SJSA1 (cell line): ENCODE results near the gene TNS1. TPM values are rescaled to one million over a fixed set of nuclear protein-coding genes. Genes with fewer than 3 reads are reported as not detected.
A peak's percentile ranks its signal among the peaks of the same experiment; 100 is the strongest.

Source experiments
- DNase-seq, 2 experiments: peaks; one replicate each; pipeline ENCODE4 v3.0.0-alpha.2; 2015 to 2020; ENCODE audit warnings: low spot score in 2 of 2, low read depth in 1 of 2
- H3K27ac ChIP-seq: fragments of 250-450 bp; sonication (Bioruptor Pico); 2 replicates; pipeline ENCODE4 v1.5.1; 2020; ENCODE audit warnings: mild to moderate bottlenecking, moderate library complexity
- H3K27me3 ChIP-seq: fragments of 250-450 bp; sonication (Bioruptor Pico); replicated peaks from 2 replicates; pipeline ENCODE4 v1.5.1; 2020; ENCODE audit warnings: mild to moderate bottlenecking, moderate library complexity
- H3K36me3 ChIP-seq: fragments of 250-450 bp; sonication (Bioruptor Pico); 2 replicates; pipeline ENCODE4 v1.5.1; 2020; ENCODE audit warnings: mild to moderate bottlenecking
- H3K4me1 ChIP-seq: fragments of 250-450 bp; sonication (Bioruptor Pico); replicated peaks from 2 replicates; pipeline ENCODE4 v1.6.1; 2021; ENCODE audit warnings: mild to moderate bottlenecking
- H3K4me3 ChIP-seq: fragments of 250-450 bp; sonication (Bioruptor Pico); 2 replicates; pipeline ENCODE4 v1.5.1; 2020; ENCODE audit warnings: mild to moderate bottlenecking
- H3K9me3 ChIP-seq: fragments of 250-450 bp; sonication (Bioruptor Pico); replicated peaks from 2 replicates; pipeline ENCODE4 v1.5.1; 2020; ENCODE audit warnings: mild to moderate bottlenecking
- total RNA-seq: library from RNA; depleted of rRNA; stranded (reverse); fragments of >200 nt; shearing (Covaris generic); gene quantifications from 2 replicates; pipeline ENCODE4 v1.2.3, GENCODE V29; 2014

Gene TNS1
- total RNA-seq, 1 experiment from 2014 or later, result 9.8 TPM

DNA sequence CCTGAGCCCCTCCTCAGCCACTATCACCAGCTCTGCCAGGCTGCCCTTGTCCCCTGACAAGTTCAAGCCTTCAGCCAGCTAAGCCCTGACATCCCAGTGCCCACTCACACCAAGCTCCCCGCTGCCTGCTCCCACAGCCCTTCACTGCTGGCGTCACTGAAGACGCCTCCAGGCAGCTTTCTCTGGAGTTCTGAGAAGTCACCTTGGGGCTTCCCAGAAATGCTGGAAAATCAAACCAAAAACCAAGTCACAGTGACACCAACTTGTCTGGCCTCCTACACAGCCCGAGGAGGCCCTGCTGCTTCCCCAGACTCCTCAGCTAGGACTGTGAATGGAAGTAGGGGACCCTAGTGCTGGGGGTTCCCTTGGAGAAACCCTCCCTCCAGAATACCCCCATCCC is 2.2 kb upstream of the TNS1 start:
- Histone ChIP-seq H3K4me1 (peaks cover 61% of the 10 kb centered on the region), H3K9me3 (no peaks in the 10 kb centered on the region), H3K27ac (no peak overlapping the region), H3K4me3 (no peak overlapping the region), H3K36me3 (no peaks in the 10 kb centered on the region), H3K27me3 (peaks cover 2% of the 10 kb centered on the region; the same call in 1 of the 2 replicates)
- no peak for DNase-seq

DNA sequence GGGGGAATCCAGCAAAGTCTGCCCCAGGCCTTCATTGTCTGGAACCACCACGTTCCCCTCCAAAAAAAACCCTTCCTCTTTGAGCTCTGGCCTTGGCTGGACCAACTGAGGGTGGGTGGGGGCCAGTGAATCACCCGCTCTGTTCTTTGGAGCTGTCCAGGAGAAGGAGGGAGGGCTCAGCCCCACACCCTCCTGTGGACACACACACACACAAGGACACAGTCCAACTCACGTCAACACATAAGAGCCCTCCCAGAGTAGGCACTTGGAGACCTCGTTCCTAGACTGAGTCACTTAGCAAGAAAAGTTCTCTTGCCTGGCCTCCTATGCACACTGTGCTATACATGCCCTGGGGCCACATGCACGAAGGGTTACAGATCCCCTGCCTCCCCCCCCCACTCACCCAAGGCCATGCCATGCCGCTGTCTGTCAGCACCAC is 1.2 kb upstream of the TNS1 start:
- Histone ChIP-seq H3K9me3 (no peaks in the 10 kb centered on the region), H3K27me3 (no peaks in the 10 kb centered on the region), H3K4me1 (peaks cover 56% of the 10 kb centered on the region), H3K36me3 (no peaks in the 10 kb centered on the region), H3K27ac (peak overlapping the region; percentile 55), H3K4me3 (no peak overlapping the region)
- peak; percentile 78 to 86 for DNase-seq

DNA sequence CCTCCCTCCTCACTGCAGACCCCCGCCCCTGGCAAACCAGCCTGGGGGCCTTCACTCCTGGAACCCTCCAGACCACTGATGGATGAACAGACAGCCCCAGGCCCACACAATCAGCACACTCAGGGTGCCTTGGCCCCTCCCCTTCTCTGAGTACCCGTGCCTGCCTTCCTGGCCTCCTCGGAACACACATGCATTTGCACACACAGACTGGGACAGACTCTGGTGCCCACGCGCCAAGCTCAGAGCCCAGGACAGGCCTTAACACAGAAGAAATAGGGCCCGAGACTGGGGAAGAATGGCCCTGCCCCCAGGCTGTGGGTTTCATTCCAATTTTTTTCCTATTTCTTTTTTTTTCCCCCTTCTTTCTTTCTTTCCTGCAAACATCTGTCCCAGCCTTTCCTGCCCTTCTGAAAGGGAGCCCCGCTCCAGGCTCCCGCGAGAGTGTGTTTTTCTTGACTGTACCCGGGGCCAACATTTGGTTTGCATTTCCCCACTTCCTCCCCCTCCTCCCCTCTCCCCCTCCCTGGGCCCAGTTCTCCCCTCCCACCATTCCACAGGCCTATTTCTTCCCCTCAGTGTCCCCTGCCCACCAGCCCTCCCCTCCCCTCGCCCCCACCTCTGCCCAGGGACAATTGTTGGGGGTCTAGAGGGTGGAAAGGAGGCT is 618 bp upstream of the TNS1 start:
- no peak overlapping the region for H3K4me3 ChIP-seq
- H3K4me1 ChIP-seq, result peaks cover 55% of the 10 kb centered on the region
- DNase-seq, result no peak
- H3K27ac ChIP-seq, result peak overlapping the region; percentile 55
- no peaks in the 10 kb centered on the region for H3K36me3 ChIP-seq
- no peaks in the 10 kb centered on the region for H3K9me3 ChIP-seq
- no peaks in the 10 kb centered on the region for H3K27me3 ChIP-seq

DNA sequence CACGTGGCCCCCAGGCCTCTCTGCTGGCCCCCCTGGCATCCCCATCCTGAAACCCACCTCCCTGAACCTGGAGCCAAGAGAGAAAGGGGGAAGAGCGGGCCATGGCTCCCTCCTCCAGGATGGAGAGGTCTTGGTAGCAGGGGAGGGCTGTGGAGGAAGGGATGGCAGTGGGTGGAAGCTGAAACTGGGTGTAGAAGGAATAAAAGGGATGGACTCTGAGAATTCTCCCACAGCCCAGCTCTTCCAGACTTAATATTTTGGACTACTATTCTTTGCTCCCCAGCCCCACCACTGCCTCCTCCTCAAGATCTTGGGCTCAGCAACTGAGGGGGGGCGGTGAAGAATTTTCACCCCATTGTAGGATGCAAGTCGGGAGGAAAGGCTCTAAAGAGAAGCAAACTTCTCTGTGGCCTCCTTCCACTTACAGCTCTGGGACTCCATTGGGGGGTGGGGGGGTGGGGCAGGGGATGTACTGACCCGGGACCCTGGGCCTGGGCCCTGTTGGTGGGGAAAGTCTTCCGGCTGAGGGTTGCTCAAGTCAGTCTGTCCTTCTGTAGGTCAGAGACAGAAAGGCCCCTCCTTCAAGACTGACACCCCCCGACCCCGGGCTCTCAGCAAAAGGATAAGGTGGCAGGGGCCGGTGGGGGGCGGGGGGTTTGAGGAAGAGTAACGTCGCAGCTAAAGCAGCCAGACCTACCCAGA is 501 bp downstream of the TNS1 start:
- no peaks in the 10 kb centered on the region for H3K9me3 ChIP-seq
- H3K4me3 ChIP-seq, result no peak overlapping the region
- no peak overlapping the region for H3K27ac ChIP-seq
- no peaks in the 10 kb centered on the region for H3K36me3 ChIP-seq
- peaks cover 55% of the 10 kb centered on the region for H3K4me1 ChIP-seq
- no peaks in the 10 kb centered on the region for H3K27me3 ChIP-seq
- no peak for DNase-seq

DNA sequence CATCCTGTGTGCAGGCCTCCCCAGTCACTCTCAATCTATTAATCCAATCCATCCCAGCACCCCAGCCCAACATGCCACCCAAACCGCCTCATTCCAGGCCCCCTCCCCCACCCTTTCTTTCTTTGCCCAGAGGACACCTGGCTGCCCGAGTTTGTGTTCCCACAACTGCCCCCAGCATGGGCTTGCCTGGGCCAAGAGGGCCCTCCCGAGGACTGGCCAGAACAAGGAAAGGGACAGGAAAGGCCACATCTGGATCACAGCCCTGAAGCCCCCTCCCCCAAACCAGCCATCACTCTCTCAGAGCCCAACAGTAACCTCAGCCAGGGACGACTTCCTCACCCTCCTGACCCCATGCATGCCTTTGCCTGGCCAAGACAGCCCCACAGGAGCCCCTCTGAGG is 1.2 kb downstream of the TNS1 start:
- Histone ChIP-seq H3K4me3 (no peak overlapping the region), H3K9me3 (no peaks in the 10 kb centered on the region), H3K27me3 (no peaks in the 10 kb centered on the region), H3K4me1 (peaks cover 57% of the 10 kb centered on the region), H3K27ac (no peak overlapping the region), H3K36me3 (no peaks in the 10 kb centered on the region)
- DNase-seq, result no peak

DNA sequence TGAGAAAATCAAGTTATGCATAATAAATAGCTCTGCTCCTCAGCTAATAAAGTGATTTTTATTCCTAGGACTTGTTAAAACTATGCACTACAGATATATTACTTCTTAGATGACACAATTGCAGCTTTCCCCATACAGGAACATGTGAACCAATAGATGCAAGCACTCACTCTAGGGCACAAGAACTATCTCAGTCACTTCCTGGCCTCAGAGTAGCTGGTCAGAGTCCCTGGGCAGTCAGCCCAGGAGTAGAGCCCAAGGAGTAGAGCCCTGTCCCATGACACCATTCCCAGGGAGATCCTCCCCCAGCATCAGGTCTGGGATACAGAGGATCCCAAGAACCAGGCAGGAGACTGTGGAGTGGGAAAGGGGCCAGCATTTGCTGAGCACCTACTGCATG is 2.7 kb downstream of the TNS1 start:
- no peak overlapping the region for H3K4me3 ChIP-seq
- H3K9me3 ChIP-seq, result no peaks in the 10 kb centered on the region
- H3K4me1 ChIP-seq, result peaks cover 57% of the 10 kb centered on the region
- no peaks in the 10 kb centered on the region for H3K36me3 ChIP-seq
- no peaks in the 10 kb centered on the region for H3K27me3 ChIP-seq
- no peak for DNase-seq
- H3K27ac ChIP-seq, result no peak overlapping the region

DNA sequence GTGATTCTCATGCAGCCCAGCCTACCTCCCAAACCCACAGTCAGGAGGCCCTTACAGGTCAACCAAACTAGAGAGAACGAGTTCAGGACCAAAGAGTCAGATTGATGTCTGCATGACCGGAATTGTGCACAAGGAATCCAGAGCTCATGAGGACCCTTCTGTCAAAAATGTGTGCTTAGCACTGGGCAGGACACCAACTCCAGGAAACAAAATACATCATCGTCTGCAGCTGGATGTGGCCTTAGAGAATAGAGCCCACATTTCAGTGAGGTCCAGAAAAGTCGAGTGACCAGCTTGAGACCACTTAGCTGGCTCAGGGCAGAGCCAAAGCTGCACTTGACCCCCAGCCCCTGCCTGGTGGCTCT is 3.2 kb downstream of the TNS1 start:
- Histone ChIP-seq H3K9me3 (no peaks in the 10 kb centered on the region), H3K4me1 (peaks cover 57% of the 10 kb centered on the region), H3K27me3 (no peaks in the 10 kb centered on the region), H3K4me3 (no peak overlapping the region), H3K36me3 (no peaks in the 10 kb centered on the region), H3K27ac (no peak overlapping the region)
- DNase-seq, result no peak

DNA sequence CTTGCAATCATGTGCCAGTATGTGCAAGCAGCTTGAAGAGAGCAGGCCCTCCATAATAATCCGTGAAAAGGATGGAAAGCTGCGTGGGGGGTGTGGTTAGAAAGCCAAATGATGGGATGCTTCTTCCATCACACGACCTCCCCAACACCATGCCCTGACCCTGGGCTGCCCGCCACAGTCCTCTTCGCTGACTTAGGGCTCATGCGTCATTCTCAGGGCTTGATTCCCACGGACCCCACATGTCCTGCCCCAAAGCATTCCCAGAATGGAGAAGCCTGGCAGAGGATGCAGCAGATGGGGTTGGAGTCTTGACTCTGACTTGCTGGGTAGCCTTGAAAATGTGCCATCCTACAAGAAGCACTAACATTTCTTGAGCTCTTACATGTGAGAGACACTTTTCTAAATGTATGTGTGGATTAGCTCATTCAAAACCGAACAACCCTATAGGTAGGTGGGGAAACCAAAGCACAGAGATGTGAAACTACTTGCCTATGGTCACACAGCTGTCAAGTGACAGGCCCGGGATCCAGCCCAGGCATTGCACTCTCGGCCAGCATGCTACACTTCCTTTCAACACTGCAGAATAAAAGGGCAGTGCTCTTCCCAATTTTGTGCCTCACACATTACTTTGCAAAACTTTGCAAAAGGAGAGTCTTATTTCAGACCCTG is 3.7 kb downstream of the TNS1 start:
- Histone ChIP-seq H3K9me3 (no peaks in the 10 kb centered on the region), H3K27me3 (no peaks in the 10 kb centered on the region), H3K27ac (no peak overlapping the region), H3K4me3 (no peak overlapping the region), H3K4me1 (peaks cover 57% of the 10 kb centered on the region), H3K36me3 (no peaks in the 10 kb centered on the region)
- DNase-seq, result no peak

DNA sequence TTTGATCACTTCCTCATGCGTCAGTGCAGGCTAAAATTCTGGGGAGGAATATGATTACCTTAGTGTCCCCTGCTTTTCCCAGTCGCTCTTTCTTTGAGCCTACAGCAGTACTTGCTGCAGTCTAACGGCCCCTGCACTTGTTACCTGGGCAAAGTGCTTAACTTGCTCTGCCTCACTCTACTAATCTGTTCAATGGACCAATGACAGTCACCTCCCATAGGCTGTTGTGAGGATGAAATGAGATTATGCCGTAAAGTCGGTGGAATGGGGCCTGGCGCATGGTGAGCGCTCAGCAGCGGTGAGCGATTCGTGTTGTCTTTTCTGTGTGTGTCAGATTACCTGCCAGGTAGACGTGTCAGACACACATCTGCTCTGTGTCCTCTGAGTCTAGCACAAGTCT is 5.3 kb downstream of the TNS1 start:
- H3K27me3 ChIP-seq, result no peaks in the 10 kb centered on the region
- H3K27ac ChIP-seq, result no peak overlapping the region
- no peak overlapping the region for H3K4me3 ChIP-seq
- DNase-seq, result no peak
- no peaks in the 10 kb centered on the region for H3K9me3 ChIP-seq
- no peaks in the 10 kb centered on the region for H3K36me3 ChIP-seq
- H3K4me1 ChIP-seq, result peaks cover 58% of the 10 kb centered on the region

DNA sequence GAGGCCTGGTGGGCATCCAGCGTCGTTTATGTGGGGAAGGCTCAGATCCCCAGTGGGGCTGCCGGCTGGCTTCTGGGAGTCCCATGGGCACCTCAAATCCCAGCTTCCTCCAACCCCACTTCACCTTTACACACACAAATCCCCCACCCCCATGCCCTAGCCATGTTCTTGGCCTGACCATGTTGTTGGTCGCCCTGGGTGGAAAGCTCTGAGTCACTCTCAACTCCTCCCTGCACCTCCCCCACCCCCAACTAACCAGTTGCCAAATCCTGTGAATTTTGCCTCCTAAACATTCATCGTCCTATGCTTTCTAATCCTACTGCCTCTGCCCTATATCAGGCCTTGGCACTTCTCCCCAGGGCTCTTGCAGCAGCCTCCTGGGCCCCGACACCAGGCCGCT is 6.4 kb downstream of the TNS1 start:
- no peaks in the 10 kb centered on the region for H3K36me3 ChIP-seq
- H3K27me3 ChIP-seq, result no peaks in the 10 kb centered on the region
- DNase-seq, result peak; percentile 39 to 79
- no peaks in the 10 kb centered on the region for H3K9me3 ChIP-seq
- H3K4me1 ChIP-seq, result peaks cover 56% of the 10 kb centered on the region
- peak overlapping the region; percentile 42 for H3K27ac ChIP-seq
- no peak overlapping the region for H3K4me3 ChIP-seq

DNA sequence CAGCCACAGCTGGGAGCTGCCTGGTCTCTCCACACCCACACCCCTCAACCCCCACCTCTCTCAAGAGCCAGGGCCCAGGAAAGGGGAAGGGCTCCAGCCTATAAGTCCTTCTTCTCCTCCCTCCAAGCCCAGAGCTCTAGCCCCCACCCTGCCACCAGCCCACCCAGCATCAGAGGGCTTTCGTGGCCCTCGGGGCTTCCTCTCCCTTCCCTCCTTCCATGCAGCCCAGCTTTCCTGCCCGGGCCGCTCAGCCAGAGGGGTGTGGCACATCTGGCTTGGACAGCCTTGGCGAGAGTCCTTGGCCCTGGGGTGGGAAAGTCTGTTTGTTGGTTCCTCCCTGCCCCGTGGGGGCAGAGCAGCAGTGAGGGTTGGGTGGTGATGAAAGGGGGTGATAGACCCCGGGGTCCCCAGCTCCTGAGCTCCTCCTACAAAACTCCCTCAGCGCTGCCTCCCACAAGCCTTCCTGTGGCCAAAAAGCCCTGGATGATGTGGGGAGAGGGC is 7.0 kb downstream of the TNS1 start:
- Histone ChIP-seq H3K27me3 (no peaks in the 10 kb centered on the region), H3K4me1 (peaks cover 56% of the 10 kb centered on the region), H3K36me3 (no peaks in the 10 kb centered on the region), H3K4me3 (no peak overlapping the region), H3K9me3 (no peaks in the 10 kb centered on the region), H3K27ac (peak overlapping the region; percentile 42)
- DNase-seq, result no peak

DNA sequence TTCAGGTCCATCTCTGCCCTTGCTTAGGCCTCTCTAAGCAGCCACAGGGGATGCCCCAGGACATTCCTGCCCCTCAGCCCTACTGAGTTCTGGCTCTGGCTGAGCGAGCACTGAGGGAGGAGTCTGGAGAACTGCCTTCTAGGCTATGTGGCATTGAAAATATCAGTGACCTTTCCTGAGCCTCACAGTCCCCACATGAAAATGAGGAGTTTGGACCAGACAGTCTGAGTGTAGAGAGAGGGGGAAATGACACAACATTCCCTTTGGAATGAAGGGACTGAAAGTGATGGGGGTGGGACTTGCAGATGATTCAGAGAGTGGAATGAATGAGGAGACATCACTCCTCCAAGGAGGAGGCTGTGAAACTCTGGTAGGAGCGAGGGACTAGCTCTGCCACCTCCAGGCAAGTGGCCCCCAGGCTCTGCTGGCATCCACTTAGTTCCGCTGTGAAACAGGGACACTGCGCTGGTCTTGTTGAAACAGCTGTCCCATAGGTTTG is 8.0 kb downstream of the TNS1 start:
- DNase-seq, result peak; percentile 73 to 79
- Histone ChIP-seq H3K4me1 (peaks cover 56% of the 10 kb centered on the region), H3K4me3 (no peak overlapping the region), H3K27ac (peak overlapping the region; percentile 67), H3K36me3 (no peaks in the 10 kb centered on the region), H3K27me3 (no peaks in the 10 kb centered on the region), H3K9me3 (no peaks in the 10 kb centered on the region)

DNA sequence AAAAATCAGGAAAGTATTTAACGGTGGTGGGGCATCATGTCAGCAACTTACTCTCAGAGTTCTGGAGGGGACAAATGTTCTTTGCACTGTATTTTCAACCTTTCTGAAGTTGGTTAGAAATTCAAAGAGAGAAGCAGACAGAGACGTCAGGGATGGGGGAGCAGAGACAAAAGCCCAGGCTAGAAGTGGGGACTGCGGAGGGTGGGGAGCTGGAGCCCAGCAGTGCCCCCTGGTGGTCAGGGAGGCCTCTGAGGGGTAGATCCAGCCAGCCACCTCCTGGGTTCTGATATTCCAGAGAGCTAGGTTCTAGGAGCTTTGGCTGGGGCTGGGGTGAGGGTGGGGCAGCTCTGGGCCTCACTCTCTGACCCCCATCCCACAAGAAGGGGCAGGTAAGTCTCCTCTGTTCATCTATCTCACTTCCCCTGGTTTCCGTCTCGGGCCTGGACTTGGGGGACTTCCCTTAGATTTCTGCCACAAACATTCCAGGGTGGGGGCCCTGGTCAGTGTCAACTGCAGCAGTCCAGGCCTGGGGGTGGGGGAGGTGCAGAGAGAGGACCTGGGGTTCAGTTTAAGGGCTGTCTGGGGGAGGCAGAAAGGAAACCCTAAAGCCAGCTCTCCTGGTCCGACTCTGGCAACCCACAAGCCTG is 8.9 kb downstream of the TNS1 start:
- Histone ChIP-seq H3K4me3 (no peak overlapping the region), H3K27me3 (no peaks in the 10 kb centered on the region), H3K4me1 (peaks cover 56% of the 10 kb centered on the region), H3K9me3 (no peaks in the 10 kb centered on the region), H3K27ac (peak overlapping the region; percentile 67), H3K36me3 (no peaks in the 10 kb centered on the region)
- peak in 1 of 2 experiments; percentile 66 for DNase-seq
